ENCODE results near the gene IFNG-AS1. TPM values are rescaled to one million over a fixed set of nuclear protein-coding genes. Genes with fewer than 3 reads are reported as not detected.

IFNG-AS1 gene
- total RNA-seq, 2 donors from 2014 or later, result 1.8 to 2.7 TPM

DNA sequence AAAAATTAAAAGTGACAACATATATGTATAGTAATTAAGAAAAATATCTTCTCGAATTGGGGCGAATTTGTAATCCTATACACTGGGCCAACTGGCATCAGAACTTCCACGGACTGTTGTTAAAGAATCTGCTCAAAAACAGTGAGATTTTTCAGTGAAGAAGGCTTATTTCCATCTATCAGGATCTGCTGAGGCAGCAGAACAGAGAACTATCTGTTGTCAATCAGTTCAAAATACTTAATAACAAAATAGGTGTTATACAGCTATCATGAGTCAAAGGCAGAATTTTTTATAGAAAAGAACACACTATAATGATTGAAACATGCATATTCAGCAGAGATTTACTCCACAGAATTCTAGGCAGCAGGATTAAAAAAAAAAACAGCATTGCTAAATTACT is 41.9 kb downstream of the IFNG-AS1 start:
- Mint-ChIP-seq H3K27me3 (no peaks in the 10 kb centered on the region), H3K36me3 (peaks cover 28% of the 10 kb centered on the region), H3K4me3 (peak overlapping the region; percentile 75), H3K9me3 (peaks cover under 1% of the 10 kb centered on the region), H3K27ac (peak overlapping the region; percentile 63 to 74), H3K4me1 (ENCODE audit: low read depth in 2 of 2) (peaks cover 29 to 52% of the 10 kb centered on the region in 2 donors)
- ATAC-seq (no peak), DNase-seq (ENCODE audit: low spot score) (no peak)

DNA sequence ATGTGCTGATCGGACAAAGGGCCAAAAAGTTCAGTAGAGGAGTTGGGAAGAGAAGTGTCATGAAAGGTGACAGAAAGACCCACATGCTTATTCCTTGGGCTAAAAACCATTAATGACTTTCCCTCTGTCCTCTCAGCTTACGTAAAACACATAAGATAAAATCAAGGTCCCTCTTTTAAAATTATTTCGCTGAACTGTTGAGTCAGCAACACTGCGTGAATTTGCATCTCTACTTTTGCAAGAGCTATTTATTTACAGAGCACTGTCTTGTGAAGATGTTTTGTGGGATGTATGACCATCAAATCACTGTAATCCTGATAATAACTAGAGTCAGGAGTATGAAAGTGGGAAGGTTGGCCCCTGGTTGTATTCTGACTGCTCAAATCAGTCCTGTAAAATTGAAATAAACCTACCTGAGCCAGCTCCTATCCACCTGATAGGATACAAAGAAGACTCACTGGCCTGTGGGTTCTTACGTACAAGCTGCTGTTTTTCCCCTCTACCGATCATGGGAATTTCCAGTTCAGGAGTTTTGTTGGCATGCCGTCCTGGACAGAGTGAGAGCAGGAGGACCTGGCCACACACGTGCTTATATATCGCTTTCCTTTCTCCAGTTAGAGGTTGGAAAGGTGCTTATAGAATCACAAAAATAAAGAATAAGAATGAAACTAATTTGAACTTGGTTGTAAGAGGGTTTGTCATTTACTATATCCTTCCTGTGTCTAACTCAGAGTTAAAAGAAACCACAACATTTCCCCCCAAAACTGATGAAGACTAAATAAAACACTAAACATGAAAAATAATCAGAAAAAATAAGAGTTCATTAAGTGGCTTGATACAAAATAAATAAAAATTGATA is 42.9 kb downstream of the IFNG-AS1 start:
- Mint-ChIP-seq H3K4me3 (peak overlapping the region; percentile 75), H3K27ac (peak overlapping the region; percentile 63 to 74), H3K4me1 (ENCODE audit: low read depth in 2 of 2) (peaks cover 34 to 58% of the 10 kb centered on the region in 2 donors), H3K9me3 (peaks cover 5% of the 10 kb centered on the region), H3K36me3 (peaks cover 30% of the 10 kb centered on the region), H3K27me3 (no peaks in the 10 kb centered on the region)
- ATAC-seq (peak; percentile 52 to 67), DNase-seq (ENCODE audit: low spot score) (no peak)

DNA sequence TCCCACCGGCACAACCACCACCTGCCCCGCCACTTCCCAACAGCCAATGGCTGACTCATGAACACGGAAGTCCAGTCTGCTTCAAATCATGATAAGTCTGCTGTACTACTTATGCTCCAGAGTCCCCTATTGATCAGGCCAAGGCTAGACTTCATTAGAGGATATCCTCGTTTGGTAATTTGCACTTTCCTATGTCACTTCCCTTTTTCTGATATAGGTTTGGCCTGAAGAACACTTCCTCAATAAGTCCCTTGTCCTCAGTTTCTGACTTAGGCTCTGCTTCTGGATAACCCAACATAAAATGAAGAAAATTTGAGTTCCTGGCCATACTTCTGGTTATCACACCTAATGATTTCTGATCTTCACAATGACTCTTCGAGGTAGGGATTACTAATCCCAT is 45.3 kb downstream of the IFNG-AS1 start:
- H3K27me3 Mint-ChIP-seq, result no peaks in the 10 kb centered on the region
- H3K4me1 Mint-ChIP-seq (ENCODE audit: low read depth in 2 of 2), result peaks cover 45 to 65% of the 10 kb centered on the region in 2 donors
- peaks cover 5% of the 10 kb centered on the region for H3K9me3 Mint-ChIP-seq
- H3K27ac Mint-ChIP-seq, result peak overlapping the region; percentile 88 to 96
- no peak for ATAC-seq
- H3K4me3 Mint-ChIP-seq, result no peak overlapping the region
- H3K36me3 Mint-ChIP-seq, result peaks cover 18% of the 10 kb centered on the region
- DNase-seq (ENCODE audit: low spot score), result no peak

DNA sequence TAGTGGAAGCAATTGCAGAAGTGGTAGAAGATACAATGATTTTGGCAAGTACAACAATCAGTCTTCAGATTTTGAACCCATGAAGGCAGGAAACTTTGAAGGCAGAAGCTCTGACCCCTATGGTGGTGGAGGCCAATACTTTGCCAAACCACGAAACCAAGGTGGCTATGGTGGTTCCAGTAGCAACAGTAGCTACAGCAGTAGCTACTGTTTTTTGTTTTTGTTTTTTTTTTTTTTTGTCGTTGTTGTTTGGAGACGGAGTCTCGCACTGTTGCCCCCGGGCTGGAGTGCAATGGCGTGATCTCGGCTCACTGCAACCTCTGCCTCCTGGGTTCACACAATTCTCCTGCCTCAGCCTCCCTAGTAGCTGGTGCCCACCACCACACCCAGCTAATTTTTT is 47.4 kb downstream of the IFNG-AS1 start:
- Mint-ChIP-seq H3K9me3 (peaks cover 7% of the 10 kb centered on the region), H3K27ac (peak overlapping the region; percentile 88 to 96), H3K27me3 (no peaks in the 10 kb centered on the region), H3K4me1 (ENCODE audit: low read depth in 2 of 2) (peaks cover 57 to 75% of the 10 kb centered on the region in 2 donors), H3K36me3 (peaks cover 20% of the 10 kb centered on the region), H3K4me3 (peak overlapping the region; percentile 63)
- no peak for DNase-seq (ENCODE audit: low spot score)
- peak in 1 of 2 donors; percentile 4 for ATAC-seq

DNA sequence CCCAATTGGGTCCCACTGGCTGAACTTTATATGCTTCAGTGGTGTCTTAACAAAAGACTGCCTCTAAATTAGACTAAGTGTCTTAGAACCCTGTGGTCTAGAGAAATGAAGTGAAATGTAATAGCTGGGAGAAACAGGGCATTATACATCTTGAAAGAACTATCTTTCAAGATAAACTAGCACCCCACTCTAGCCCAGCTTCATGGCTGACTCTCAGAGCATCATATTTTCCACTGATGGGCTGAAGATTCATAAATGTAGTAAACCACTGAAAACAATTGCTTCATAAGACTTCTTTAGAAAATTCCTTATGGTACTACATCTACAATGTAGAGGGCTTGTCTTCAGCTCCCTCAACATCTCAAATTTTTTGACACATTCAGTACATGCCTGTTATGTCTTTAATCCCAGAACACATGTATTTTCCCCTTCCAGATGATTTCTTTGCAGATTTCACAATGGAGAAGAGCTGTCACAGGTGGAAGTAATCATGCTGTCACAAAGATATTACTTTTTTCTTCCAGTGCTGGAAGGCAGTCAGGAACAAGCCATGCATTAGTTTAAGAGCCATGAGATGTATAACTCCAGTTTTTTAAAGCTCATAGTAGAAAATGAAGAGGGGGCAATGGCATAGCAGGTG is 48.5 kb downstream of the IFNG-AS1 start:
- H3K4me1 Mint-ChIP-seq (ENCODE audit: low read depth in 2 of 2), result peaks cover 59 to 77% of the 10 kb centered on the region in 2 donors
- H3K27ac Mint-ChIP-seq, result peak overlapping the region; percentile 88 to 96
- no peak for ATAC-seq
- peaks cover 9% of the 10 kb centered on the region for H3K9me3 Mint-ChIP-seq
- DNase-seq (ENCODE audit: low spot score), result no peak
- peak overlapping the region; percentile 16 for H3K4me3 Mint-ChIP-seq
- H3K27me3 Mint-ChIP-seq, result no peaks in the 10 kb centered on the region
- peaks cover 24% of the 10 kb centered on the region for H3K36me3 Mint-ChIP-seq

DNA sequence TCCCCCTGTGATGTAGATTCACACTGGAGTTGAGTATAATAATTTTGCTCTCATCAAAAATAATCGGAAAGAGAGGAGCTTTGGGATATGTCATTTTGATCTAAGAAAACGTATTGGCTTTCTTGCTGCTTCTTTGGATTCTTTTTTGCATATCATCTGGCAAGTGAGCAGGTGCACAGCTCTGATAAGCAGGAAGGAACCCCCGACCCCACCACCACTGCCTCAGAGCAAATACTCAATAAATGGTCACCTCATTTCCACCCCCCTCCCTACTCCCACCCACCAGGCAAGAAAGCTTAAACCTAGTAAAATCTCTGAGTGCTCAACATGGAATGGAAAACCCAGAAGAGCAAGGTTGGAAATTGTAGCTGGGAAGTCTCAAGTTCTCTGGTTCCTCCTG is 49.4 kb downstream of the IFNG-AS1 start:
- peaks cover 64 to 78% of the 10 kb centered on the region in 2 donors for H3K4me1 Mint-ChIP-seq (ENCODE audit: low read depth in 2 of 2)
- peaks cover 24% of the 10 kb centered on the region for H3K36me3 Mint-ChIP-seq
- no peak overlapping the region for H3K4me3 Mint-ChIP-seq
- DNase-seq (ENCODE audit: low spot score), result no peak
- peaks cover 9% of the 10 kb centered on the region for H3K9me3 Mint-ChIP-seq
- H3K27ac Mint-ChIP-seq, result peak overlapping the region; percentile 88 to 96
- no peak for ATAC-seq
- H3K27me3 Mint-ChIP-seq, result no peaks in the 10 kb centered on the region

DNA sequence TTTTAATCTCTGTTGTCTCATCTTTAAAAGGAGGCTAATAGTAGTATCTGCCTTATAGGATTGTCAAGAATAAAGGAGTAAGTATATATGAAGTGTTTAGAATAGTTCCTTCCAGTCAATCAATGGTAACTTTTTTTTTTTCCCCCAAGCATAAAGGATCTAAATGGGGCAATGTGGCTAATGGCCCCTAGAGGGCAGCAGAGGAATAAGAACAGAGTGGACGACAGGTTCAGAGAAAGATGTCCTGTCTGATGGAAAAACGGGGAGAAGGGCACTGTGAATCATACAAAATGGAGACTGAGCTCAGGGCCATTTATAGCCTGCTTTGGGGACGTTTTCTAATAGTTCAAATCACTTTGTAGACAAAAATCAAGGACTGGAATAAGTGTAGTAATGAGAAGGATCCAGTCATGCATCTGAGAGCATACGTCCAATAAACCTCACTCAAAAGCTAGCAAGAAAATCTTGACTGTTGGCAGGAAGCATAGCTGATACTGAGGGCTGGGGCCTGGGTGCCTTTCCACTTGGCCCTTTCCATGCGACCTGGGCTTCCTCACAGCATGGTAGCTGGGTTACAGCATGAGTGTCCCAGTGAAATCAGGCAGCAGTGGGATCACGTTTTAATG is 51.3 kb downstream of the IFNG-AS1 start:
- Mint-ChIP-seq H3K36me3 (peaks cover 18% of the 10 kb centered on the region), H3K9me3 (peaks cover 9% of the 10 kb centered on the region), H3K4me3 (peak overlapping the region; percentile 58), H3K27ac (peak overlapping the region; percentile 88 to 96), H3K4me1 (ENCODE audit: low read depth in 2 of 2) (peaks cover 58 to 68% of the 10 kb centered on the region in 2 donors), H3K27me3 (no peaks in the 10 kb centered on the region)
- ATAC-seq (peak; percentile 68 to 82), DNase-seq (ENCODE audit: low spot score) (peak; percentile 82)

DNA sequence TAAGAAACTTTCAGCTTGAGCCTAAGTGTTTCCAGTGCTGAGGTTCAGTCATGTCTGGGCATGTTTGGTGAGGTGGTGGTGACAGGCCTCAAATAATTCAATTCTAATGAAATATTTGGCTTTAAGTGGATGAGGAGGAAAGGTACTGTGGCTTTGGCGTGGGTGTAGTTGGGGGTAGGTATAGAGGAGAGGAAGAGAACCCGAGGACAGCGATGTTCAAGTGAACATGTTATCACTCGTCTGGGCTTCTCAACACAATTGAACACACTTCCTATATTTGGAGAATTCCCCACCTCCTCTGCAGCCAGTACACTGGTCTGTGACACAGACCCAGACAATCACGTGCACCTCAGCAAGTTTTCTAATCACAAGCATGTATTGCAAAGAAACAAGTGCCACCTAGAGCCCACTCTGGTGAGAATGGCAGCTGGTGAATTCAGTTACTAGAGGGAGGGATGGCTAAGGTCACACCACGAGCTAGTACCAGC is 53.0 kb downstream of the IFNG-AS1 start:
- ATAC-seq (peak; percentile 81 to 84), DNase-seq (ENCODE audit: low spot score) (peak; percentile 77)
- Mint-ChIP-seq H3K4me1 (ENCODE audit: low read depth in 2 of 2) (peaks cover 56 to 61% of the 10 kb centered on the region in 2 donors), H3K27me3 (no peaks in the 10 kb centered on the region), H3K27ac (peak overlapping the region; percentile 88 to 96), H3K9me3 (peaks cover 7% of the 10 kb centered on the region), H3K36me3 (peaks cover 21% of the 10 kb centered on the region), H3K4me3 (peak overlapping the region; percentile 58)

DNA sequence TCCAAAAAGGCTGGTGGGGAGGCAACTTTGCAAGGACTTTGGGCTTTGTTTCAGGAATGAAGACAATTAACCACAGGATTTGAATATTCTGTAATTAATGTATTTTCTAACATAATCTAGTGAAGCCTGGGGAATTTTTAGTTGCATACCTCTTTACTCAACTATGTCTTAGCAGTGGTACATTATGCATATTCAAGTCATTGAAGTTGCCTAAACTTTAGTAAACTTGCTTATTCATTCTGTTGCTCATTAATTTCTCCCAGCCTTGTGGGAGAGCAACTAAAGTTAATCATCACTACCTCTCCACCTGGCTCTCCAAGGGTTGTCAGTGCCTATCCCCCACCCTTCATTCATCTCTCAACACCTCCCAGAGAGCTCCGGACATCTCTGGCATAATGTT is 54.2 kb downstream of the IFNG-AS1 start:
- H3K4me3 Mint-ChIP-seq, result no peak overlapping the region
- ATAC-seq, result peak; percentile 43 to 57

DNA sequence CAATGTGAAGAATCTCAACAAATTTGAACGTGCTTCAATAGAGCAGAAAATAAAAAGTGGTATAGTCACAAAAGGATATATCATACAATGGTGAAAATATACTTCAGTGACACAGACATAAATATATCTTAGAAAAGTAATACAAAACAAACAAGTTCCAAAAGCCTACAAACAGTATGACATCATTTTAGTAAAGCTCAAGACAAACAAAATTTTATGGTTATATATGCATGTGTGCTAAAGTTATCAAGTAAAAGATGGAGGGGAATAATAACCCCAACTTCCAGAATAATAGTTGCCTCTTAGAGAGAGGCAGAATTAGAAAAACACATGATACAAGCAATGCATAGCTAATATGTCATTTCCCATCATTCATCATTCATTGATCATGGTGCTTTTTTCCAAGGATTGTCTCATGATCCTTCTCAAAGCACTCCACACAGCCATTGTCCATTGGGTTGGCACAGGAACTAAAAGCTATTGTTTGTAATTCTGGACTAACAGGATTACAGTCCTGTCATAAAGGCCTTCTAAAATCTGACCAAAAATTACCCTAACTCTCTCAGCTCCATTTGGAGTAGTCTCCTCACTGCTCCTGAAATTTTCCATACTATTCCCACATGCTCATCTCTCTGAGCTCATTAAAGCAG is 59.5 kb downstream of the IFNG-AS1 start:
- no peaks in the 10 kb centered on the region for H3K27me3 Mint-ChIP-seq
- peaks cover 26% of the 10 kb centered on the region for H3K36me3 Mint-ChIP-seq
- peaks cover 7 to 19% of the 10 kb centered on the region in 2 donors for H3K4me1 Mint-ChIP-seq (ENCODE audit: low read depth in 2 of 2)
- DNase-seq (ENCODE audit: low spot score) (no peak), ATAC-seq (no peak)
- peaks cover 7% of the 10 kb centered on the region for H3K9me3 Mint-ChIP-seq
- no peak overlapping the region for H3K4me3 Mint-ChIP-seq
- H3K27ac Mint-ChIP-seq, result peak overlapping the region in 1 of 2 donors; percentile 10

More for the DNA sequence above, 54.2 kb downstream of the IFNG-AS1 start:
- peaks cover 27% of the 10 kb centered on the region for H3K36me3 Mint-ChIP-seq
- peaks cover 7% of the 10 kb centered on the region for H3K9me3 Mint-ChIP-seq
- no peaks in the 10 kb centered on the region for H3K27me3 Mint-ChIP-seq
- H3K4me1 Mint-ChIP-seq (ENCODE audit: low read depth in 2 of 2), result peaks cover 47 to 50% of the 10 kb centered on the region in 2 donors
- DNase-seq (ENCODE audit: low spot score), result no peak
- peak overlapping the region; percentile 88 to 96 for H3K27ac Mint-ChIP-seq

DNA sequence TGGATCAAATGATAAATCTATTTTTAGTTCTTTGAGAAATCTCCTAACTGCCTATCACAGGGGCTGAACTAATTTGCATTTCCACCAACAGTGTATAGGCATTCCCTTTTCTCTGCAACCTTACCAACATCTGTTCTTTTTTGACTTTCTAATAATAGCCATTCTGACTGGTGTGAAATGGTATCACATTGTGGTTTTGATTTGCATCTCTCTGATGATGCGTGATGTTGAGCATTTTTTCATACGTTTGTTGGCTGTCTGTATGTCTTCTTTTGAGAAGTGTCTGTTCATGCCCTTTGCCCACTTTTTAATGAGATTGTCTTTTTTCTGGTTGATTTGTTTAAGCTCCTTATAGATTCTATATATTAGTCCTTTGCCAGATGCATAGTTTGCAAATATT is 67.1 kb downstream of the IFNG-AS1 start:
- peaks cover 21% of the 10 kb centered on the region for H3K9me3 Mint-ChIP-seq
- no peaks in the 10 kb centered on the region for H3K27me3 Mint-ChIP-seq
- peaks cover 53% of the 10 kb centered on the region for H3K36me3 Mint-ChIP-seq
- peaks cover 36 to 38% of the 10 kb centered on the region in 2 donors for H3K4me1 Mint-ChIP-seq (ENCODE audit: low read depth in 2 of 2)
- peak overlapping the region; percentile 65 for H3K4me3 Mint-ChIP-seq
- DNase-seq (ENCODE audit: low spot score) (no peak), ATAC-seq (peak; percentile 24 to 54)
- H3K27ac Mint-ChIP-seq, result peak overlapping the region; percentile 63 to 80

DNA sequence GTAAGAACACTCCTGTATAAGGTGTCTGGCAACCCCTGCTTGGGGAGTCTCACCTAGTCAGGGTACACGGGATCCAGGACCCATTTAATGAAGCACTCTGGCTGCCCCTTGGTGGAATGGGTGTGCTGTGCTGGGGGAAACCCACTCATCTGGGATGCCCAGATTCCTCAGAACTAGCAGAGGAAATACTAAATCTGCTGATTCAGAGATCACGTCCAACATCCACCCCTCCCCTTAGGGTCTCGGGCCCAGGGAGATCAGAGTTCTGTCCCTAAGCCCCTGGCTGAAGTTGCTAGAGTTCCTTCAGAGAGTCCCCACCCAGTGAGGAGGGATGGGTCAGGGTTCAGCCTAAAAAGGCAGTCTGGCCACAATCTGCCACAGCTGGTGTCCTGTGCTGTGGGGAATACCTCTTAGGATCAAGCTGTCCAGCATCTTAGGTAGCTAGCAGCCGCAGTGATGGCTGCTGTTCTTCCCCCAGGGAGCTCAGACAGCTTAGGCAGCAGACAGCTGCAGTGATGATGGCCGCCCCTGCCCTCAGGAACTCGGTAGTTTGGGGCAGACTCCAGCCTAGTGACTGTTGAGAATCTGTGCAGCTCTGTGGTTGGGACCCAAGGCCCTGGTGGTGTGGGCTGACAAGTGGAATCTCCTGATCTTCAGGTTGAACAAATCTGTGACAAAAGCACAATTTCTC is 74.8 kb downstream of the IFNG-AS1 start:
- ATAC-seq (no peak), DNase-seq (ENCODE audit: low spot score) (no peak)
- Mint-ChIP-seq H3K4me1 (ENCODE audit: low read depth in 2 of 2) (peaks cover 57 to 71% of the 10 kb centered on the region in 2 donors), H3K9me3 (peaks cover 34% of the 10 kb centered on the region), H3K27ac (peak overlapping the region in 1 of 2 donors; percentile 93), H3K36me3 (peaks cover 80% of the 10 kb centered on the region), H3K4me3 (no peak overlapping the region), H3K27me3 (no peaks in the 10 kb centered on the region)

DNA sequence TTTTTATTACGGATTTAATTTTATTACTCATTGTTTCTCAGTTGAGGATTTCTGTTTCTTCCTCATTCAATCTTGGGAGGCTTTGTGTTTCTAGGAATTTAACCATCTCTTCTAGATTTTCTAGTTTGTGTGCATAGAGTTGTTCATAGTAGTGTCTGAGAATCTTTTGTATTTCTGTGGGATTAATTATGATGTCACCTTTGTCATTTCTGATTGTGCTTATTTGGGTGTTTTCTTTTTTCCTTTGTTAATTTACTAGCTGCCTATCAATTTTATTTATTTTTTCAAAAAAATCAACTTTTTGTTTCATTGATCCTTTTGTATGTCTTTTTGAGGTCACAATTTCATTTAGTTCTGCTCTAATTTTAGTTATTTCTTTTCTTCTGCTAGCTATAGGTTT is 75.9 kb downstream of the IFNG-AS1 start:
- ATAC-seq (no peak), DNase-seq (ENCODE audit: low spot score) (no peak)
- Mint-ChIP-seq H3K4me3 (peak overlapping the region; percentile 47), H3K4me1 (ENCODE audit: low read depth in 2 of 2) (peaks cover 60 to 72% of the 10 kb centered on the region in 2 donors), H3K36me3 (peaks cover 78% of the 10 kb centered on the region), H3K9me3 (peaks cover 28% of the 10 kb centered on the region), H3K27me3 (no peaks in the 10 kb centered on the region), H3K27ac (peak overlapping the region; percentile 92 to 93)

Data from natural killer cell treated with Interleukin-12 subunit alpha and Interleukin-12 subunit beta and Interleukin-15 and Interleukin-18, amount 100 ng/mL, for 72 hours (primary cell).